CD8-positive, alpha-beta memory T cell (primary cell): ENCODE results near the gene PPEF1. TPM values are rescaled to one million over a fixed set of nuclear protein-coding genes. Genes with fewer than 3 reads are reported as not detected.

Experiments used
- CTCF ChIA-PET: fragments of 350-600 bp; sonication (Branson Sonifier 250); formaldehyde crosslinking; loops from one replicate; lab custom pipeline; 2021; ENCODE audit warnings: antibody characterized with exemption; lab: Charles Lee
- POLR2A ChIA-PET: fragments of 350-600 bp; sonication (Branson Sonifier 250); formaldehyde crosslinking; loops from one replicate; lab custom pipeline; 2021; ENCODE audit warnings: antibody characterized with exemption; lab: Charles Lee
- DNase-seq, 5 donors: peaks; one replicate each; pipeline versions ENCODE4 v3.0.0 to v3.0.0-alpha.2; 2020 to 2022; ENCODE audit warnings: mixed read lengths in 1 of 5
- H3K27ac ChIP-seq: one replicate; pipeline ENCODE4 v1.7.0; 2013; ENCODE audit warnings: low read depth, mild to moderate bottlenecking, low read length, moderate library complexity
- H3K27me3 ChIP-seq: 2 replicates; pipeline ENCODE4 v1.7.0; 2013; ENCODE audit warnings: low read length, mild to moderate bottlenecking; ENCODE audit not compliant: insufficient read depth, poor library complexity, severe bottlenecking
- H3K36me3 ChIP-seq: 2 replicates; pipeline ENCODE4 v1.7.0; 2013; ENCODE audit warnings: mild to moderate bottlenecking, low read length, moderate library complexity; ENCODE audit not compliant: insufficient read depth
- H3K4me1 ChIP-seq: 2 replicates; pipeline ENCODE4 v1.7.0; 2013; ENCODE audit warnings: mild to moderate bottlenecking, low read length, moderate library complexity; ENCODE audit not compliant: insufficient read depth
- H3K4me3 ChIP-seq: 2 replicates; pipeline ENCODE4 v1.7.0; 2013; ENCODE audit warnings: mild to moderate bottlenecking, low read length
- H3K9me3 ChIP-seq: 2 replicates; pipeline ENCODE4 v1.7.0; 2013; ENCODE audit warnings: mild to moderate bottlenecking, low read length
- H3K27ac Mint-ChIP-seq, 8 donors: one replicate each; pipeline ENCODE4 v1.8.0; 2020 to 2021; ENCODE audit warnings: mixed read lengths in 8 of 8, mild to moderate bottlenecking in 6 of 8, inconsistent platforms in 3 of 8, moderate library complexity in 3 of 8
- H3K27me3 Mint-ChIP-seq, 2 donors: one replicate each; pipeline ENCODE4 v1.8.0; 2020 to 2021; ENCODE audit warnings: mixed read lengths in 2 of 2, mild to moderate bottlenecking in 1 of 2, moderate library complexity in 1 of 2
- H3K36me3 Mint-ChIP-seq, 3 donors: one replicate each; pipeline ENCODE4 v1.8.0; 2020 to 2021; ENCODE audit warnings: mixed read lengths in 3 of 3, inconsistent platforms in 1 of 3, mild to moderate bottlenecking in 1 of 3
- H3K4me1 Mint-ChIP-seq, 3 donors: one replicate each; pipeline ENCODE4 v1.8.0; 2020 to 2021; ENCODE audit warnings: mixed read lengths in 3 of 3, inconsistent platforms in 1 of 3, mild to moderate bottlenecking in 1 of 3
- H3K4me3 Mint-ChIP-seq, 7 donors: one replicate each; pipeline ENCODE4 v1.8.0; 2020 to 2021; ENCODE audit warnings: mixed read lengths in 7 of 7, mild to moderate bottlenecking in 6 of 7, moderate library complexity in 4 of 7, inconsistent platforms in 2 of 7
- H3K9me3 Mint-ChIP-seq, 5 donors: one replicate each; pipeline ENCODE4 v1.8.0; 2020 to 2022; ENCODE audit warnings: mixed read lengths in 5 of 5, mild to moderate bottlenecking in 3 of 5, moderate library complexity in 2 of 5, inconsistent platforms in 1 of 5
- polyA plus RNA-seq: library from polyadenylated mRNA; unstranded; fragments of 300-500 nt; fragmentation: Illumina TruSeq; gene quantifications from one replicate; pipeline ENCODE4 v1.2.3, GENCODE V29; 2021
- total RNA-seq, 2 experiments: library from RNA; stranded (reverse); gene quantifications; one replicate each; pipeline ENCODE4 v1.2.3, GENCODE V29; 2021

The PPEF1 gene
- total and polyA plus RNA-seq, 3 experiments from 2014 or later, result not detected

DNA sequence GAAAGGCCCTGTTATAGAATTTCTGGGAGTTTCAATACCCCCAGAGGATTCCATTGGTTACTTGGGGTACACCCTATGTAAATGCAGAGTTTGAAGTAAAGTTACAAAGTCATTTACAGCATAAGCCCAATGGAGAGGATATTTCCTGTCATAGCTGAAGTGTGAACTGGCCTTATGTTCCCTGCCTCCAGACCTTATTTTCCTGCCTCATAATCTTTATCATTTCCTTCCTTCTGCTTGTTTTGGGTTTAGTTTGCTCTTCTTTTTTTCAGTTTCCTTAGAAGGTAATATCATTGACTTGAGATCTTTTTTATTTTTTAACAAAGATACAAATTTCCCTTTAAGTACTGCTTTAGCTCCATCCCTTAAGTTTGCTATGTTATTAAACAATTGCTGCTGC, 85.4 kb downstream of the PPEF1 start:
- Mint-ChIP-seq H3K9me3 (peaks cover 0 to 4% (median 0%) of the 10 kb centered on the region in 5 donors), H3K27me3 (peaks cover 0 to 2% of the 10 kb centered on the region in 2 donors), H3K4me1 (no peaks in the 10 kb centered on the region), H3K4me3 (no peak overlapping the region), H3K36me3 (no peaks in the 10 kb centered on the region), H3K27ac (no peak overlapping the region)
- no peak overlapping the region for H3K4me3 ChIP-seq
- H3K27me3 ChIP-seq, result no peaks in the 10 kb centered on the region
- H3K4me1 ChIP-seq, result no peaks in the 10 kb centered on the region
- no peak for DNase-seq
- no peaks in the 10 kb centered on the region for H3K36me3 ChIP-seq
- H3K9me3 ChIP-seq, result no peaks in the 10 kb centered on the region
- POLR2A ChIA-PET, result no interaction called here
- CTCF ChIA-PET, result no interaction called here
- H3K27ac ChIP-seq, result no peak overlapping the region

DNA sequence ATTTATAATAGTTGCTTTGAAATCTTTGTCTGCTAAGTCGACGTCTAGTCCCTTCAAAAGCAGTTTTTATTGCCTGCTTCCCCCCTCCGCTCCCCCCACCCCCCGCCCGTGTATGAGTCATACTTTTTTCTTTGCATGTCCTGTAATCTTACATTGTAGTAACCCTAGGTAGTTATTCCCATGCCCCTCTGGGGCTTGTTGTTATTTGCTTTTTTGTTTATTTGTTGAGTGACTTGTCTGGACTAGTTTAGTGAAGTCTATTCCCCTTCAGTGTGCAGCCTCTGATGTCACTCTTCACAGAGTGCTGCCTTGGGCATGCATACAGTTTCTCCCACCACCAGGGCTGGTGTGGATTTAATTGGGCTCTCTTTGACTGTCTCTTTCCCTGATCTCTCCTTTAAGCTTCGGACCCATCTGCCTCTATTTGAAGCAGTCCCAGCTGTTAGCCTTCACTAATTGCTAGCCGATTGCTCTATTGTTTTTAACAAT, 86.2 kb downstream of the PPEF1 start:
- Mint-ChIP-seq H3K36me3 (no peaks in the 10 kb centered on the region), H3K9me3 (peaks cover 0 to 4% (median 0%) of the 10 kb centered on the region in 5 donors), H3K27me3 (peaks cover 3 to 6% of the 10 kb centered on the region in 2 donors), H3K4me3 (peak overlapping the region in 1 of 7 donors; percentile 24), H3K4me1 (no peaks in the 10 kb centered on the region), H3K27ac (peak overlapping the region in 1 of 8 donors; percentile 21)
- Histone ChIP-seq H3K36me3 (no peaks in the 10 kb centered on the region), H3K4me3 (no peak overlapping the region), H3K4me1 (no peaks in the 10 kb centered on the region), H3K9me3 (no peaks in the 10 kb centered on the region), H3K27me3 (no peaks in the 10 kb centered on the region), H3K27ac (no peak overlapping the region)
- no peak for DNase-seq
- ChIA-PET POLR2A (no interaction called here), CTCF (no interaction called here)

DNA sequence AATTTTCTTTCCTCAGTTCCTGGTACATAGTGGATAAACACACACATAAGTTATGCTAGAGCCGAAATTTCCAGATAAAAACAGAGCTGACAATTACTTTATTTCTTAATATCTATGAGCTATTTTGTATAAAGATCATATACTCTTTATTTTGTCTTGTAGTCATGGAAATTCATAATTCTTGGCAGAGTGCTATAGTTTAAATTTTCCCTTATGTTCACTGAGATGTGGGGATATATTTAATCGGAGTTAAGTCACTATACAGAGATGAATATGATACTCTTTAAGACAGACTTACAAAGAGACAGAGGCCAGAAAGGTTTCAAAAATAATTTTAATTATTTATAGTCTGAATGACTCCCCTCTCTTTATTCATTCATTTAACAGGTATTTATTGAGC, 89.7 kb downstream of the PPEF1 start:
- Mint-ChIP-seq H3K4me1 (no peaks in the 10 kb centered on the region), H3K9me3 (no peaks in the 10 kb centered on the region), H3K36me3 (no peaks in the 10 kb centered on the region), H3K4me3 (no peak overlapping the region), H3K27ac (no peak overlapping the region), H3K27me3 (peaks cover 3 to 6% of the 10 kb centered on the region in 2 donors)
- Histone ChIP-seq H3K4me3 (no peak overlapping the region), H3K27ac (no peak overlapping the region), H3K36me3 (no peaks in the 10 kb centered on the region), H3K4me1 (no peaks in the 10 kb centered on the region), H3K9me3 (no peaks in the 10 kb centered on the region), H3K27me3 (no peaks in the 10 kb centered on the region)
- POLR2A ChIA-PET, result no interaction called here
- no peak for DNase-seq
- CTCF ChIA-PET, result no interaction called here

DNA sequence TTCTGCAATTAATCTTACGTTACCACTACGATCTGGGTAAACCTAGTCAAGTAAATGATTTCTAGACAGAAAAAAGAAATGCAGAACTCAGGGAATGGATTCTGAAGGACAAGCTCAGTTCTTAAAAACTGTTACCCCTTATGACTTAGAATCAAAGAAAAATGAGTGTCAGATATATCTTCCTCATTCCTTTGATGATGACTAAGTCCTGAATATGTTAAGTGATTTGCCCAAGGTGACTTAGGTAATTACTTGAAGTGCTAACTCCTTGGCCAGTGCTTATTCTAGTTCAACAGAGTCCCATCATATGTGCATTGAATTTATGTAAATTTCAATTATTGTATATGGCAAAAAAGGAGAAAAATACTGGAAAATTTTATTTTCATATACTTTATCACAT, 92.5 kb downstream of the PPEF1 start:
- H3K36me3 Mint-ChIP-seq, result no peaks in the 10 kb centered on the region
- no peak overlapping the region for H3K4me3 ChIP-seq

DNA sequence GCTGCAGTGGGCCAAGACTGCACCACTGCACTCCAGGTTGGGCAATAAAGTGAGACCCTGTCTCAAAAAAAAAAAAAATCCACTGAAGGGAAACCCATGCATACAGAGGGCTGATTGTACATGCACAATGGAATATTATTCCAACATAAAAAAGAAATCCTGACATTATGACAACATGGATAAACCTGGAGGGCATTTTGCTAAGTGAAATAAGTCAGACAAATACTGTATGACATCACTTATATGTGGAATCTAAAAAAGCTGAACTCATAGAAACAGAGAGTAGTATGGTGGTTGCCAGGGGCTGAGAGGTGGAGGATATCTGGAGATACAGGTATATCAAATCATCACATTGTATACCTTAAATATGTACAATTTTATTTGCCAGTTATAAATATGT, 102.2 kb downstream of the PPEF1 start:
- H3K27me3 Mint-ChIP-seq, result peaks cover 0 to 2% of the 10 kb centered on the region in 2 donors
- no peak for DNase-seq
- POLR2A ChIA-PET, result no interaction called here
- H3K4me1 Mint-ChIP-seq, result no peaks in the 10 kb centered on the region
- no peak overlapping the region for H3K27ac Mint-ChIP-seq
- H3K27ac ChIP-seq, result no peak overlapping the region
- no peaks in the 10 kb centered on the region for H3K36me3 Mint-ChIP-seq
- peaks cover 0 to under 1% (median 0%) of the 10 kb centered on the region in 5 donors for H3K9me3 Mint-ChIP-seq
- CTCF ChIA-PET, result no interaction called here
- no peaks in the 10 kb centered on the region for H3K9me3 ChIP-seq
- H3K4me1 ChIP-seq, result no peaks in the 10 kb centered on the region
- no peak overlapping the region for H3K4me3 ChIP-seq
- H3K36me3 ChIP-seq, result no peaks in the 10 kb centered on the region
- H3K4me3 Mint-ChIP-seq, result no peak overlapping the region
- H3K27me3 ChIP-seq, result no peaks in the 10 kb centered on the region

More for the DNA sequence above, 92.5 kb downstream of the PPEF1 start:
- no peaks in the 10 kb centered on the region for H3K4me1 ChIP-seq
- ChIA-PET CTCF (no interaction called here), POLR2A (no interaction called here)
- no peak overlapping the region for H3K4me3 Mint-ChIP-seq
- no peaks in the 10 kb centered on the region for H3K4me1 Mint-ChIP-seq
- no peak overlapping the region for H3K27ac ChIP-seq
- H3K9me3 Mint-ChIP-seq, result no peaks in the 10 kb centered on the region
- no peak overlapping the region for H3K27ac Mint-ChIP-seq
- H3K9me3 ChIP-seq, result no peaks in the 10 kb centered on the region
- H3K36me3 ChIP-seq, result no peaks in the 10 kb centered on the region
- H3K27me3 Mint-ChIP-seq, result peaks cover 3 to 6% of the 10 kb centered on the region in 2 donors
- DNase-seq, result no peak
- H3K27me3 ChIP-seq, result no peaks in the 10 kb centered on the region

DNA sequence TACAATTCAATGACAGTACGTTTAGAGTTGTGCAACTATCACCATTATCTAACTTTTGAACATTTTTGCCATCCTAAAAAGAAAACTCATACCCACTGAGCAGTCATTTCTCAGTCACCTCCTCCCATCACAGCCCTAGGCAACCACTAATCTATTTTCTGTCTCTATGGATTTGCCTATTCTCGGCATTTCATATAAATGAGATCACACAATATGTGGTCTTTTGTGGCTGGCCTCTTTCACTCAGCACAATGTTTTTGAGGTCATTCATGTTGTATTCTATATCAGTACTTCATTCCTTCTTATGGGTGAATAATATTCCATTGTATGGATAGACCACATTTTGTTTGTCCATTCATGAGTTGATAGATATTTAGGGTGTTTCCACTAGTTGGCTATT, 103.0 kb downstream of the PPEF1 start:
- H3K27me3 ChIP-seq, result no peaks in the 10 kb centered on the region
- no peaks in the 10 kb centered on the region for H3K4me1 ChIP-seq
- ChIA-PET POLR2A (no interaction called here), CTCF (no interaction called here)
- H3K9me3 ChIP-seq, result no peaks in the 10 kb centered on the region
- peak overlapping the region in 1 of 8 donors; percentile 22 for H3K27ac Mint-ChIP-seq
- H3K4me3 ChIP-seq, result no peak overlapping the region
- no peak for DNase-seq
- peaks cover 0 to 3% of the 10 kb centered on the region in 2 donors for H3K27me3 Mint-ChIP-seq
- peaks cover 0 to 3% (median 0%) of the 10 kb centered on the region in 5 donors for H3K9me3 Mint-ChIP-seq
- no peaks in the 10 kb centered on the region for H3K4me1 Mint-ChIP-seq
- H3K36me3 Mint-ChIP-seq, result no peaks in the 10 kb centered on the region
- H3K4me3 Mint-ChIP-seq, result no peak overlapping the region
- H3K27ac ChIP-seq, result no peak overlapping the region
- H3K36me3 ChIP-seq, result no peaks in the 10 kb centered on the region

DNA sequence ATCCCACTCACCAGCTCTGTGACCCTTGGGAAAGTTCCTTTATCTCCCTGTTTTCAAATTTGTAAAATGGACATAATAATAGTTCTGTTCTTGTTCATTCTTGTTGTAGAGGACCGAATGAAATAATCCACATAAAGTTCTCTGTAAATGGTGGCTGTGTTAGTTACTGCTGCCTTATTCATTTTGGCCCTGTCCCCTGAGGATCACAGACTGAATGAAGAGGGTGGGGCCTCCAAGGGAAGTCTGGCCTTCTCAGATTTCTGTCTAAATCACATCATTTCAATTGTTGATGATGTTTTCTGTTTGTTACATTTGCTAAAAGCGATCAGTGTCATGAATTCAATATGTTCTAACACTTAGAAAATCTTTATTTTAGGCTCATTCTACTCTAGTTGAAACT, 117.9 kb downstream of the PPEF1 start:
- Mint-ChIP-seq H3K27ac (no peak overlapping the region), H3K36me3 (no peaks in the 10 kb centered on the region), H3K4me1 (no peaks in the 10 kb centered on the region), H3K9me3 (peaks cover 0 to 2% (median 0%) of the 10 kb centered on the region in 5 donors), H3K4me3 (no peak overlapping the region), H3K27me3 (no peaks in the 10 kb centered on the region)
- CTCF ChIA-PET, result no interaction called here
- POLR2A ChIA-PET, result no interaction called here
- Histone ChIP-seq H3K36me3 (no peaks in the 10 kb centered on the region), H3K27ac (no peak overlapping the region), H3K9me3 (no peaks in the 10 kb centered on the region), H3K27me3 (no peaks in the 10 kb centered on the region), H3K4me3 (no peak overlapping the region), H3K4me1 (no peaks in the 10 kb centered on the region)
- DNase-seq, result no peak

DNA sequence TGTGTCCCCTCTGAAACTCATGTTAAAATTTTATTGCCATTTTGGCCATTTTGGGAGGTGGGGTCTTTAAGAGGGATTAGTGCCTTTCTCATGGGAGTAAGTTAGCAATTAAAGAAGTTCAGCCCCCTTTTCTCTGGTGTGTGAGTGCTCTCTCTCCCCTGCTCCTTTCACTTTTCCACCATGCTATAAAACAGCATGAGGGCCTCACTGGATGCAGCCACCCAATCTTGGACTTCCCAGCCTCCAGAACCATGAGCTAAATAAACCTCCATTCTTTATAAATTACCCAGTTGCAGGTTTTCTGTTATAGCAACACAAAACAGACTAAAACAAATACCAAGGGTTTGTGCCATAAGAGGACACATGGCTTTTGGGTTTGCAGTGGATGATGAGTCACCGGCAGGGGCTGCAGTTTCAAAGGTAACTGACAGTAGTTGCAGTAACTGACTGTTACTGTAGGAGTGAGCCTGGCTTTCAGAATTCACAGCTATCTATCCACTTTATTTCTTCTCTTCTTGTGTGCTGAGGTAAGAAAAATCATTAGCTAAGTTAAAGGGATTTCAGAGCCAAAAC, 121.5 kb downstream of the PPEF1 start:
- Histone ChIP-seq H3K27ac (no peak overlapping the region), H3K4me1 (no peaks in the 10 kb centered on the region), H3K9me3 (no peaks in the 10 kb centered on the region), H3K27me3 (no peaks in the 10 kb centered on the region), H3K4me3 (no peak overlapping the region), H3K36me3 (no peaks in the 10 kb centered on the region)
- no peak for DNase-seq
- Mint-ChIP-seq H3K27me3 (no peaks in the 10 kb centered on the region), H3K9me3 (peaks cover 0 to 2% (median 0%) of the 10 kb centered on the region in 5 donors), H3K4me3 (no peak overlapping the region), H3K36me3 (no peaks in the 10 kb centered on the region), H3K27ac (no peak overlapping the region), H3K4me1 (no peaks in the 10 kb centered on the region)
- ChIA-PET CTCF (no interaction called here), POLR2A (no interaction called here)
